HG03095 (cell line): ENCODE data around the gene FERMT2.
"Not testable (repeated sequence)": the region's sequence is repeated elsewhere in the genome, so short reads cannot be mapped to it uniquely, and the experiment has no call there.

Experiments used
- ATAC-seq: cut with Tn5 transposase; IDR thresholded peaks from one replicate; pipeline ENCODE4 v1.9.1; 2021; ENCODE audit warnings: moderate library complexity; ENCODE audit not compliant: unreplicated experiment

FERMT2 gene

GRCh38 chr14:52868911-52869618 is 81.8 kb downstream of the FERMT2 start:
- ATAC-seq = no peak

GRCh38 chr14:52864893-52865292 is 86.0 kb downstream of the FERMT2 start:
- not testable (repeated sequence) for ATAC-seq

- ATAC-seq = no peak
Measured at GRCh38 chr14:52863334-52863700, 87.5 kb downstream of the FERMT2 start.

- ATAC-seq = no peak
Measured at GRCh38 chr14:52862632-52863333, 88.1 kb downstream of the FERMT2 start.

- ATAC-seq = no peak
Measured at GRCh38 chr14:52861403-52861802, 89.4 kb downstream of the FERMT2 start.

GRCh38 chr14:52860910-52861309 is 89.9 kb downstream of the FERMT2 start:
- ATAC-seq = no peak

- no peak for ATAC-seq
Measured at GRCh38 chr14:52860209-52860608, 90.6 kb downstream of the FERMT2 start.

GRCh38 chr14:52856139-52856538 is 94.7 kb downstream of the FERMT2 start:
- ATAC-seq = no peak

GRCh38 chr14:52853522-52853854 is 97.4 kb downstream of the FERMT2 start:
- ATAC-seq = no peak

- ATAC-seq = no peak
Measured at GRCh38 chr14:52852810-52853521, 97.9 kb downstream of the FERMT2 start.

GRCh38 chr14:52850451-52850909 is 100.4 kb downstream of the FERMT2 start:
- no peak for ATAC-seq

GRCh38 chr14:52848626-52849025 is 102.2 kb downstream of the FERMT2 start:
- no peak for ATAC-seq

- no peak for ATAC-seq
Measured at GRCh38 chr14:52846591-52846990, 104.3 kb downstream of the FERMT2 start.

- ATAC-seq = no peak
Measured at GRCh38 chr14:52845081-52845480, 105.8 kb downstream of the FERMT2 start.

GRCh38 chr14:52844262-52845060 is 106.4 kb downstream of the FERMT2 start:
- no peak for ATAC-seq

GRCh38 chr14:52840877-52841276 is 110.0 kb downstream of the FERMT2 start:
- no peak for ATAC-seq

GRCh38 chr14:52837451-52837850 is 113.4 kb downstream of the FERMT2 start:
- no peak for ATAC-seq

- no peak for ATAC-seq
Measured at GRCh38 chr14:52836063-52836462, 114.8 kb downstream of the FERMT2 start.

GRCh38 chr14:52835122-52835903 is 115.5 kb downstream of the FERMT2 start:
- no peak for ATAC-seq

- ATAC-seq = no peak
Measured at GRCh38 chr14:52834440-52834842, 116.4 kb downstream of the FERMT2 start.
